SK-N-SH treated with all-trans-retinoic acid at 6 μM for 48 hours (cell line): ENCODE measurements around the gene TPRG1L.

Experiments
- ATAC-seq: fragments of 200-7000 bp; cut with Tn5 transposase; 3 replicates; pipeline ENCODE4 v1.9.1; 2020; ENCODE audit warnings: mild to moderate bottlenecking, moderate library complexity
- ARNTL ChIP-seq: fragments of 450-650 bp; formaldehyde crosslinking; IDR thresholded peaks from 2 replicates; pipeline ENCODE4 v1.5.0; 2020; ENCODE audit warnings: low read depth, mild to moderate bottlenecking, moderate library complexity, borderline replicate concordance
- BACH2 ChIP-seq: fragments of 250-450 bp; sonication (Bioruptor Pico); IDR thresholded peaks from 2 replicates; pipeline ENCODE4 v1.9.0; 2021; ENCODE audit warnings: mild to moderate bottlenecking, borderline replicate concordance
- CSDC2 ChIP-seq: fragments of 250-450 bp; sonication (Bioruptor Pico); IDR thresholded peaks from 2 replicates; pipeline ENCODE4 v1.5.0; 2020; ENCODE audit warnings: mild to moderate bottlenecking, moderate library complexity
- ESRRG ChIP-seq: fragments of 250-450 bp; sonication (Bioruptor Pico); IDR thresholded peaks from 2 replicates; pipeline ENCODE4 v1.6.1; 2021; ENCODE audit warnings: mild to moderate bottlenecking
- GLIS3 ChIP-seq: fragments of 250-450 bp; sonication (Bioruptor Pico); IDR thresholded peaks from 2 replicates; pipeline ENCODE4 v1.5.0; 2020; ENCODE audit warnings: mild to moderate bottlenecking, moderate library complexity
- ISL1 ChIP-seq: fragments of 250-450 bp; sonication (Bioruptor Pico); IDR thresholded peaks from 2 replicates; pipeline ENCODE4 v2.1.2; 2022; ENCODE audit warnings: mild to moderate bottlenecking, moderate library complexity
- OSR1 ChIP-seq: fragments of 250-450 bp; sonication (Bioruptor Pico); IDR thresholded peaks from 2 replicates; pipeline ENCODE4 v1.8.0; 2022; ENCODE audit warnings: moderate library complexity, mild to moderate bottlenecking, inconsistent platforms
- PATZ1 ChIP-seq: fragments of 250-450 bp; sonication (Bioruptor Pico); IDR thresholded peaks from 2 replicates; pipeline ENCODE4 v1.8.0; 2020; ENCODE audit warnings: mild to moderate bottlenecking, moderate library complexity, borderline replicate concordance
- POU6F1 ChIP-seq: fragments of 250-450 bp; sonication (Bioruptor Pico); IDR thresholded peaks from 2 replicates; pipeline ENCODE4 v1.8.0; 2021; ENCODE audit warnings: low read depth, mild to moderate bottlenecking, moderate library complexity, borderline replicate concordance
- SNAI2 ChIP-seq: fragments of 250-450 bp; sonication (Bioruptor Pico); IDR thresholded peaks from 2 replicates; pipeline ENCODE4 v1.5.0; 2020; ENCODE audit warnings: mild to moderate bottlenecking, moderate library complexity
- TCF4 ChIP-seq: fragments of 250-450 bp; sonication (Bioruptor Pico); IDR thresholded peaks from 2 replicates; pipeline ENCODE4 v1.8.0; 2021; ENCODE audit warnings: mild to moderate bottlenecking, moderate library complexity, borderline replicate concordance
- TOX ChIP-seq: fragments of 250-450 bp; sonication (Bioruptor Pico); IDR thresholded peaks from 2 replicates; pipeline ENCODE4 v1.8.0; 2021; ENCODE audit warnings: mild to moderate bottlenecking, moderate library complexity, borderline replicate concordance
- TSHZ2 ChIP-seq: fragments of 250-450 bp; sonication (Bioruptor Pico); IDR thresholded peaks from 2 replicates; pipeline ENCODE4 v1.5.0; 2020; ENCODE audit warnings: mild to moderate bottlenecking, moderate library complexity
- ZC3H10 ChIP-seq: fragments of 250-450 bp; sonication (Bioruptor Pico); IDR thresholded peaks from 2 replicates; pipeline ENCODE4 v1.5.1; 2021; ENCODE audit warnings: mild to moderate bottlenecking, moderate library complexity
- ZFP3 ChIP-seq: fragments of 250-450 bp; sonication (Bioruptor Pico); IDR thresholded peaks from 2 replicates; pipeline ENCODE4 v1.5.0; 2020; ENCODE audit warnings: mild to moderate bottlenecking, moderate library complexity
- ZNF565 ChIP-seq: fragments of 450-650 bp; formaldehyde crosslinking; conservative IDR thresholded peaks from 2 replicates; pipeline ENCODE4 v1.5.0; 2020; ENCODE audit warnings: low read depth, mild to moderate bottlenecking, moderate library complexity
- ZNF70 ChIP-seq: fragments of 450-650 bp; formaldehyde crosslinking; IDR thresholded peaks from 2 replicates; pipeline ENCODE4 v1.5.0; 2020; ENCODE audit warnings: mild to moderate bottlenecking, moderate library complexity
- TF ChIP-seq, protein P1 (sequence below): fragments of 250-450 bp; sonication (Bioruptor Pico); IDR thresholded peaks from 2 replicates; pipeline ENCODE4 v1.5.1; 2021; ENCODE audit warnings: mild to moderate bottlenecking, moderate library complexity

Gene TPRG1L

GRCh38 chr1:3656450-3657095, 31.8 kb downstream of the TPRG1L start:
- ATAC-seq: no peak
- no peak for TF ChIP-seq TOX (CRISPR knock-in tag)

DNA sequence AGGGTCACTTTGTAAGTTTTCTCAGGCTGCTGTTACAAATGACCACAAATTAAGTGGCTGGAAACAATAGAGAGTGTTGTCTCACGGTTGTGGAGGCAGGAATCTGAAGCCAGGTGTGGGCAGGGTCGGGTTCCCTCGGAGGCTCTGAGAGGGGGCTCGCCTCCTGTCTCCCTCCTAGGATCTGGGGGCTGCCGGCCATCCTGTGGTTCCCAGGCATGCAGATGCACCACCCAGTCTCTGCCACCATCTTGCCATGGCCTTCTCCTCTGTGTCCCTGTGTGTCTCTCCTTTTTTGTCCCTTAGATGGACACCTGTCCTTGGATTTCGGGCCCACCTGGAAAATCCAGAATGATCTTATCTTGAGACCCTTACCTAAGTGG, 32.3 kb downstream of the TPRG1L start:
- TF ChIP-seq TOX (CRISPR knock-in tag) (no peak), PATZ1 (CRISPR knock-in tag) (no peak), ZNF70 (CRISPR knock-in tag) (no peak), ISL1 (CRISPR knock-in tag) (no peak), ZFP3 (CRISPR knock-in tag) (no peak), CSDC2 (CRISPR knock-in tag) (no peak), ZC3H10 (CRISPR knock-in tag) (no peak), SNAI2 (CRISPR knock-in tag) (no peak), OSR1 (CRISPR knock-in tag) (no peak), POU6F1 (no peak), ZNF565 (CRISPR knock-in tag) (no peak), TCF4 (no peak)
- TF ChIP-seq, protein P1, sequence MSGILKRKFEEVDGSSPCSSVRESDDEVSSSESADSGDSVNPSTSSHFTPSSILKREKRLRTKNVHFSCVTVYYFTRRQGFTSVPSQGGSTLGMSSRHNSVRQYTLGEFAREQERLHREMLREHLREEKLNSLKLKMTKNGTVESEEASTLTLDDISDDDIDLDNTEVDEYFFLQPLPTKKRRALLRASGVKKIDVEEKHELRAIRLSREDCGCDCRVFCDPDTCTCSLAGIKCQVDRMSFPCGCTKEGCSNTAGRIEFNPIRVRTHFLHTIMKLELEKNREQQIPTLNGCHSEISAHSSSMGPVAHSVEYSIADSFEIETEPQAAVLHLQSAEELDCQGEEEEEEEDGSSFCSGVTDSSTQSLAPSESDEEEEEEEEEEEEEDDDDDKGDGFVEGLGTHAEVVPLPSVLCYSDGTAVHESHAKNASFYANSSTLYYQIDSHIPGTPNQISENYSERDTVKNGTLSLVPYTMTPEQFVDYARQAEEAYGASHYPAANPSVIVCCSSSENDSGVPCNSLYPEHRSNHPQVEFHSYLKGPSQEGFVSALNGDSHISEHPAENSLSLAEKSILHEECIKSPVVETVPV (CRISPR knock-in tag): no peak
- no peak for ATAC-seq

DNA sequence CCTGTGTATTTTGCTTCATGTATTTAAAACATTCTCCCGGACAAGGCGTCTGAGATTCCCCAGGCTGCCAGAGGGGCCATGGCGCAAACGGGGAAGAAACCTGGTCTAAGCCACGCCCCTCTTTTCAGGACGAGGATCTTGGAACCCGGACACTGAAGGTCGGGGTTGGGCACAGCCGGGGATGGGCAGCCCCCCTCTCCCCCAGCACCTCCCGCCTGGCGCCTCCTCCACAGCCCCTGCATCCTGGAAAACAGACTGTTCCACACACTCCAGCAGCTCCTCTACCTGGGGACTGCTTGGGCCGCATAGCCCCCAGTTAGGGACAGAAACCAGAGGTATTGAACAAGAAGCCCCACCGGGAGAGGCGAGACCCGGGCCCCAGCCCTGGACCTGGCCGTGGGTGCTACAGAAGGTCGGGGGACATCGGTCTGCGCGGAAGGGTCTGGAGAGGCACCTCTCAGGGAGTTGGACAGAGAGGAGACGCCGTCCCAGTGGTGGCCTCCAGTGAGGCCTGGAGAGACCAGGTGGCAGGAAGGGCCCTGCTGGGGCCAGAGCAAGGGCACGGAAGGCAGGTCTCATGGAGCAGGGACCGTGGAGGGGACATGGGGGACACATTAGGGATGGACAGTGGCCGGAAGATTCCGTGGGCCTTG, 32.9 kb downstream of the TPRG1L start:
- ATAC-seq: no peak
- TF ChIP-seq TCF4 (no peak), BACH2 (CRISPR knock-in tag) (no peak), CSDC2 (CRISPR knock-in tag) (no peak), TSHZ2 (CRISPR knock-in tag) (no peak), GLIS3 (CRISPR knock-in tag) (no peak), ZFP3 (CRISPR knock-in tag) (no peak), POU6F1 (no peak), TOX (CRISPR knock-in tag) (no peak), ESRRG (no peak), ZNF565 (CRISPR knock-in tag) (no peak), ARNTL (no peak)
- TF ChIP-seq, protein P1 (CRISPR knock-in tag): no peak
